ENCODE data around the gene SQOR. TPM values are rescaled to one million over a fixed set of nuclear protein-coding genes. Genes with fewer than 3 reads are reported as not detected.

SQOR gene
- total RNA-seq, 1 experiment from 2014 or later, result 4.3 TPM

DNA sequence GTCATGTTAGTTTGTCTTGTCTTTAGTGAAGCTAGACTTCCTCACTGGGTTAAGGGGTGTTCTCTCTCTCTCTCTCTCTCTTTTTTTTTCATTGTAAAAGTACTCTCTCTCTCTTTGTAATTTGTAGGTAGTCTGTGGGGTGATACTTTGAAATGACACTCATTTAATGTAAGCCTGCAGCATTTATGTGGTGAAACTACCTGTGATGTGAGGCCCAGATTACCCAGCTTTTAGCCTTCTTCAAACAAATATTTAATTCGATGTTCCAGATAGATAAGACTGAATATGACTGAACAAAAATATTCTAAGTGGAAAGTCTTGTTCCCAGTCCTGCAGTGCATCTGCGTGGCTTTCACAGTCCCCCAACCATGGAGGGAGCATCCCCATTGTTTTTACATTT, 49.7 kb downstream of the SQOR start:
- no peaks in the 10 kb centered on the region for H3K36me3 ChIP-seq (ENCODE audit: insufficient read depth, low read length, poor library complexity, severe bottlenecking)
- H3K9me3 ChIP-seq (ENCODE audit: low read depth, low read length, poor library complexity, severe bottlenecking), result no peaks in the 10 kb centered on the region
- TF ChIP-seq CTCF (conservative IDR thresholded peaks at IDR 0.05; ENCODE audit: low read depth, low read length) (no peak), EZH2 (IDR thresholded peaks at IDR 0.05; ENCODE audit: borderline replicate concordance, low read depth, low read length, poor library complexity, severe bottlenecking) (no peak)
- intact Hi-C loops (cut with micrococcal nuclease; ENCODE audit: unreplicated experiment), result no loop called here
- no peak for DNase-seq (ENCODE audit: low spot score)
- ChIA-PET CTCF (no interaction called here), POLR2A (ENCODE audit: low non-redundant PET) (no interaction called here)
- H3K4me1 ChIP-seq (ENCODE audit: insufficient read depth, low read length, poor library complexity, severe bottlenecking), result no peaks in the 10 kb centered on the region
- no peak overlapping the region for H3K4me3 ChIP-seq (ENCODE audit: low read depth, low read length, poor library complexity, severe bottlenecking)
- H3K27me3 ChIP-seq (replicated peaks; ENCODE audit: insufficient read depth, low read depth, low read length, poor library complexity), result no peaks in the 10 kb centered on the region
- BruUV-seq (replicated peaks), result no TSS peak
- no peak overlapping the region for H3K27ac ChIP-seq (ENCODE audit: low read depth, low read length, poor library complexity, severe bottlenecking)

DNA sequence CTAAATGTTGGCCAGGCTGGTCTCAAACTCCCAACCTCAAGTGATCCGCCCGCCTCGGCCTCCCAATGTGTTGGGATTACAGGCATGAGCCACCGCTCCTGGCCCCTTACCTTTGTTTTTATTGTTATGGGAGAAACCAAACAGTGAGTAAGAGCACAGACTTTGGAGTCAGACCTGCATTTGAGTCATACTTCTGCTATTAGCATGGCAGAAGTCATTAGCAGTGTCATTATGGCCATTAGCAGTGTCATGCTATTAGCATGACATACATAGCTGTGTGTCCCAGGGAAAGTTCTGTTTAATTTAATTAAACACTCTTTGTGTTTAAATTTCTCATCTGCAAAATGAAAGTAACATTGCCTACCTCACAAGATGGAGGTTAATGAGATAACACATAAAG, 54.8 kb downstream of the SQOR start:
- no peak for TF ChIP-seq EZH2 (IDR thresholded peaks at IDR 0.05; ENCODE audit: borderline replicate concordance, low read depth, low read length, poor library complexity, severe bottlenecking)
- no peak for TF ChIP-seq CTCF (conservative IDR thresholded peaks at IDR 0.05; ENCODE audit: low read depth, low read length)
- Histone ChIP-seq H3K4me1 (ENCODE audit: insufficient read depth, low read length, poor library complexity, severe bottlenecking) (no peaks in the 10 kb centered on the region), H3K36me3 (ENCODE audit: insufficient read depth, low read length, poor library complexity, severe bottlenecking) (no peaks in the 10 kb centered on the region), H3K27ac (ENCODE audit: low read depth, low read length, poor library complexity, severe bottlenecking) (no peak overlapping the region), H3K27me3 (replicated peaks; ENCODE audit: insufficient read depth, low read depth, low read length, poor library complexity) (no peaks in the 10 kb centered on the region), H3K9me3 (ENCODE audit: low read depth, low read length, poor library complexity, severe bottlenecking) (no peaks in the 10 kb centered on the region), H3K4me3 (ENCODE audit: low read depth, low read length, poor library complexity, severe bottlenecking) (no peak overlapping the region)
- CTCF ChIA-PET, result no interaction called here
- intact Hi-C loops (cut with micrococcal nuclease; ENCODE audit: unreplicated experiment), result no loop called here
- DNase-seq (ENCODE audit: low spot score), result no peak
- POLR2A ChIA-PET (ENCODE audit: low non-redundant PET), result no interaction called here
- BruUV-seq (replicated peaks), result no TSS peak

- Histone ChIP-seq H3K27me3 (replicated peaks; ENCODE audit: insufficient read depth, low read depth, low read length, poor library complexity) (no peaks in the 10 kb centered on the region), H3K36me3 (ENCODE audit: insufficient read depth, low read length, poor library complexity, severe bottlenecking) (no peaks in the 10 kb centered on the region), H3K9me3 (ENCODE audit: low read depth, low read length, poor library complexity, severe bottlenecking) (no peaks in the 10 kb centered on the region), H3K4me3 (ENCODE audit: low read depth, low read length, poor library complexity, severe bottlenecking) (no peak overlapping the region), H3K4me1 (ENCODE audit: insufficient read depth, low read length, poor library complexity, severe bottlenecking) (no peaks in the 10 kb centered on the region), H3K27ac (ENCODE audit: low read depth, low read length, poor library complexity, severe bottlenecking) (no peak overlapping the region)
- ChIA-PET CTCF (no interaction called here), POLR2A (ENCODE audit: low non-redundant PET) (no interaction called here)
- no peak for DNase-seq (ENCODE audit: low spot score)
- intact Hi-C loops (cut with micrococcal nuclease; ENCODE audit: unreplicated experiment), result no loop called here
- no TSS peak for BruUV-seq (replicated peaks)
- TF ChIP-seq EZH2 (IDR thresholded peaks at IDR 0.05; ENCODE audit: borderline replicate concordance, low read depth, low read length, poor library complexity, severe bottlenecking) (no peak), CTCF (conservative IDR thresholded peaks at IDR 0.05; ENCODE audit: low read depth, low read length) (no peak)
Observed at GRCh38 chr15:45690581-45691260, 55.9 kb downstream of the SQOR start.
